Nephron (organoid): ENCODE results near the gene ECM2.

Experiments used
- H3K27ac Mint-ChIP-seq, 3 experiments: 2 replicates each; pipeline ENCODE4 v1.8.0; 2020; ENCODE audit warnings: mixed read lengths in 3 of 3, mild to moderate bottlenecking in 2 of 3, moderate library complexity in 1 of 3
- H3K27me3 Mint-ChIP-seq: 2 replicates; pipeline ENCODE4 v1.8.0; 2021; ENCODE audit warnings: low read depth, mild to moderate bottlenecking, moderate library complexity, mixed read lengths
- H3K36me3 Mint-ChIP-seq: 2 replicates; pipeline ENCODE4 v1.8.0; 2020; ENCODE audit warnings: low read depth, mixed read lengths
- H3K4me1 Mint-ChIP-seq: 2 replicates; pipeline ENCODE4 v1.8.0; 2020; ENCODE audit warnings: mixed read lengths
- H3K4me3 Mint-ChIP-seq, 3 experiments: 2 replicates each; pipeline ENCODE4 v1.8.0; 2020; ENCODE audit warnings: mild to moderate bottlenecking in 3 of 3, mixed read lengths in 3 of 3, moderate library complexity in 2 of 3
- H3K9me3 Mint-ChIP-seq: 2 replicates; pipeline ENCODE4 v1.8.0; 2020; ENCODE audit warnings: mixed read lengths
- TF ChIP-seq, protein P1 (sequence below), 3 experiments: fragments of 200-600 bp; sonication (generic); IDR thresholded peaks; one replicate each; pipeline ENCODE4 v1.5.0; 2021; ENCODE audit warnings: antibody characterized with exemption in 3 of 3; ENCODE audit not compliant: unreplicated experiment in 3 of 3

Gene ECM2

DNA sequence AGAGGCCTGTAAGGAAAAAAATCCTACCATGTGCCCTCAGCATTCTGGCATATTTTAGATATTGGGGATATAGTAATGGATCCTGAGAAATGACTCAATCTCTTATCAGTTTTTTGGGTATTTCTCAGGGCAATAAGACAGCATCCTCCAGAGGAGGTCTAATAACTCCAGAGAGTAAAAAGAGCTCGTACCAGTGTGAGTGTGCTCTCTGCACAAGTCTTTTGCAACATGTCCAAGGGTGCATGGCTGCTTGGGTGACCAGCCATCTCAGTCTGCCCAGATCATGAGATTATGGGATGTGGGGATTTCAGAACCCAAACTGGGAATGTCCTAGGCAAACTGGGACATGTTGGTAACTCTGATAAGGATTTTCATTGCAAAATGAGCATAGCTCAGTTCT is 68.7 kb downstream of the ECM2 start:
- H3K27ac Mint-ChIP-seq = no peak overlapping the region
- H3K4me3 Mint-ChIP-seq = no peak overlapping the region
- TF ChIP-seq, protein P1, sequence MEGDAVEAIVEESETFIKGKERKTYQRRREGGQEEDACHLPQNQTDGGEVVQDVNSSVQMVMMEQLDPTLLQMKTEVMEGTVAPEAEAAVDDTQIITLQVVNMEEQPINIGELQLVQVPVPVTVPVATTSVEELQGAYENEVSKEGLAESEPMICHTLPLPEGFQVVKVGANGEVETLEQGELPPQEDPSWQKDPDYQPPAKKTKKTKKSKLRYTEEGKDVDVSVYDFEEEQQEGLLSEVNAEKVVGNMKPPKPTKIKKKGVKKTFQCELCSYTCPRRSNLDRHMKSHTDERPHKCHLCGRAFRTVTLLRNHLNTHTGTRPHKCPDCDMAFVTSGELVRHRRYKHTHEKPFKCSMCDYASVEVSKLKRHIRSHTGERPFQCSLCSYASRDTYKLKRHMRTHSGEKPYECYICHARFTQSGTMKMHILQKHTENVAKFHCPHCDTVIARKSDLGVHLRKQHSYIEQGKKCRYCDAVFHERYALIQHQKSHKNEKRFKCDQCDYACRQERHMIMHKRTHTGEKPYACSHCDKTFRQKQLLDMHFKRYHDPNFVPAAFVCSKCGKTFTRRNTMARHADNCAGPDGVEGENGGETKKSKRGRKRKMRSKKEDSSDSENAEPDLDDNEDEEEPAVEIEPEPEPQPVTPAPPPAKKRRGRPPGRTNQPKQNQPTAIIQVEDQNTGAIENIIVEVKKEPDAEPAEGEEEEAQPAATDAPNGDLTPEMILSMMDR (IDR thresholded peaks at IDR 0.05; ENCODE audit: unreplicated experiment in 3 of 3) = no peak
- no peaks in the 10 kb centered on the region for H3K36me3 Mint-ChIP-seq
- peaks cover 5% of the 10 kb centered on the region for H3K4me1 Mint-ChIP-seq
- no peaks in the 10 kb centered on the region for H3K9me3 Mint-ChIP-seq
- H3K27me3 Mint-ChIP-seq = no peaks in the 10 kb centered on the region

DNA sequence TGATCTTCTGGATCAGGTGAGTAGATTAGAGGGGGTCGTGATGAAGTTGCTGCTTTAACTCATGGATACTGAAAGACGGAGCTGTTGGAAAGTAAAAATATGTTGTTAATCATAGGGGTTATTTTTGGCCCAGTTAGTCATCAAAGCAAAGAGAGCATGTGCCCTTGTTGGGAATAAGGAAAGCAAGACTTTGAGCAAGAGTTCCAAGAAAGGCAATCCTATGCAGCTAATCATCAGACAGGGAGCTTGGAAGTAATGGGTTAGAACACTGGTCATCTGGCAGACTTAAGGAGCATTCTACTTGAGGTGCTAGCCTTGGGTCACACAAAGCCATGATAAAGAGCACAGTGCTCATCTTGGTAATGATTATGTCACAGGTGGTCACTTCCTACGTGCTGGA is 71.8 kb downstream of the ECM2 start:
- no peak overlapping the region for H3K27ac Mint-ChIP-seq
- H3K4me1 Mint-ChIP-seq = peaks cover 5% of the 10 kb centered on the region
- TF ChIP-seq, protein P1 (IDR thresholded peaks at IDR 0.05; ENCODE audit: unreplicated experiment in 3 of 3) = no peak
- no peak overlapping the region for H3K4me3 Mint-ChIP-seq
- H3K9me3 Mint-ChIP-seq = no peaks in the 10 kb centered on the region
- H3K36me3 Mint-ChIP-seq = no peaks in the 10 kb centered on the region
- peaks cover 3% of the 10 kb centered on the region for H3K27me3 Mint-ChIP-seq

DNA sequence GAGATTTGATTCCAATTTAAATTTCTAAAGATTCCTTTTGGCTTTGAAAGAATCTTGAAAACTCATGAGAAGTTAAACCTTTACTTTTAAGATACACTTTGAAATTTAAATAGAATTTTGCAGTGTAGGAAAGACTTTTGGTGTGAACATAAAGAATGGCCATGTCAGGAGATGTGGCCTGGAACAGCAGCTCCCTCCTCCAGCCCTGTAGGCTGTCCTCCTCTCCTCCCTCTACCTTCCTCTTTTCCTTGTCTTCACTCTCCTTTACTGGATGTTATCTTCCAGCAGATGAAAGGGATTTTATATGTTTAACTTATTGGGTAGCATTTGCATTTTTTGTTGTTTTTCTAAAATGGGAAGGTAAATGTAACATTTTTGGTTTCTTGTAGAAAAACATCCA is 72.4 kb downstream of the ECM2 start:
- TF ChIP-seq, protein P1 (IDR thresholded peaks at IDR 0.05; ENCODE audit: unreplicated experiment in 3 of 3) = no peak
- peaks cover 3% of the 10 kb centered on the region for H3K27me3 Mint-ChIP-seq
- peaks cover 5% of the 10 kb centered on the region for H3K4me1 Mint-ChIP-seq
- no peaks in the 10 kb centered on the region for H3K36me3 Mint-ChIP-seq
- H3K4me3 Mint-ChIP-seq = no peak overlapping the region
- H3K9me3 Mint-ChIP-seq = no peaks in the 10 kb centered on the region
- no peak overlapping the region for H3K27ac Mint-ChIP-seq

DNA sequence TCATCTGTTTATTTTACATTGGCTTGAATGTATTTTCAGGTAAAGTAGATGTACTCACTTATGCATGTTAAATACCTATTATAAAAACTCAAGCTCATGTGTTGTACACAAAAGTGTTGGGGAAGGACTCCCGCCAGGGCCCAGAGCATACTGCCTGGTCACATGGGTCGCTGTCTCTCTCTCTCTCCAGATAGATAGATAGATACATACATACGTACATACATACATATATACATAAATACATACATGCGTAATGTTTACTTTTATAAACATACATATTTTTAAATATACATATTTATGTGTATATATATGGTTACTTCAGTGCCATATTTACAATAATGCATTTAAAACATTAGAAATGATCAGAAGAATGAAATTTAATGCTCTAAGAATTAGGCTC is 78.2 kb downstream of the ECM2 start:
- H3K27me3 Mint-ChIP-seq = peaks cover 3% of the 10 kb centered on the region
- H3K4me1 Mint-ChIP-seq = no peaks in the 10 kb centered on the region

DNA sequence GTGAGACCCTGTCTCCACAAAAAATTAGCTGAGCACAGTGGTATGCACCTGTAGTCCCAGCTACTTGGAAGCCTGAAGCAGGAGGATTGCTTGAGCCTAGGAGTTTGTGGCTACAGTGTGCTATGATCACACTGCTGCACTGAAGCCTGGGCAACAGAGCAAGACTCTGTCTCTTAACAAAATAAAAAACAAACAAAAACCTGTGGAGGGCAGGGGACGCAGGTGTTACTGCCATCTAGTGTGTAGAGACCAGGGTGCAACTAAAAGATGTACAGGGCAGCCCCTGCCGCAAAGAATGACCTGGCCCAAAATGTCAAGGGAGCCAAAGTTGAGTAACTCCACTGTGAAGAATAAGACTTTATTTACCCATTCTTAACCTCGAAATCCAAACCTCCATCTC is 80.6 kb downstream of the ECM2 start:
- H3K27me3 Mint-ChIP-seq = peaks cover 3% of the 10 kb centered on the region
- no peaks in the 10 kb centered on the region for H3K36me3 Mint-ChIP-seq
- no peak overlapping the region for H3K4me3 Mint-ChIP-seq
- no peaks in the 10 kb centered on the region for H3K9me3 Mint-ChIP-seq
- no peak overlapping the region for H3K27ac Mint-ChIP-seq
- no peaks in the 10 kb centered on the region for H3K4me1 Mint-ChIP-seq
- TF ChIP-seq, protein P1 (IDR thresholded peaks at IDR 0.05; ENCODE audit: unreplicated experiment in 3 of 3) = no peak

More for the DNA sequence above, 78.2 kb downstream of the ECM2 start:
- no peaks in the 10 kb centered on the region for H3K36me3 Mint-ChIP-seq
- TF ChIP-seq, protein P1 (IDR thresholded peaks at IDR 0.05; ENCODE audit: unreplicated experiment in 3 of 3) = no peak
- no peak overlapping the region for H3K4me3 Mint-ChIP-seq
- H3K27ac Mint-ChIP-seq = no peak overlapping the region
- no peaks in the 10 kb centered on the region for H3K9me3 Mint-ChIP-seq

DNA sequence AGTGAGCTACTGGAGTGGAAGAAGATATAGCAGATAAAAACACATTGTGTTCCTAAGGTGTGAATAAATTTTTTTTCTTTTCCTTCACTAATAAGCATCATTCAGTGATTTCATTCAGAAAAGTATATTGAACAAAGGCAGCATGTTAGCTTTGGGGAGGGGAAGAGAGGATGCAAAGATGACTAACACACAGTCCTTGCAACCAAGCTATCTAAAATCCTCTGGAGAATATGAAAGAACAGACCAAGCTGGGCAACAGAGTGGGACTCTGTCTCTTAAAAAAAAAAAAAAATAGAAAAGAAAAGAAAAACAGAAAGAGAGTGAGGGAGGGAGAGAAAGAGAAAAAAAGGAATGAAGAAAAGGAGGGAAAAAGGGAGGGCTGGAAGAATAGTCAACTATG is 89.3 kb downstream of the ECM2 start:
- no peaks in the 10 kb centered on the region for H3K36me3 Mint-ChIP-seq

More for the DNA sequence above, 89.3 kb downstream of the ECM2 start:
- TF ChIP-seq, protein P1 (IDR thresholded peaks at IDR 0.05; ENCODE audit: unreplicated experiment in 3 of 3) = no peak
- Mint-ChIP-seq H3K4me3 (no peak overlapping the region), H3K4me1 (no peaks in the 10 kb centered on the region), H3K9me3 (peaks cover 2% of the 10 kb centered on the region), H3K27me3 (no peaks in the 10 kb centered on the region), H3K27ac (no peak overlapping the region)
